GM21737 (cell line): Measurements from ENCODE around the gene CLRN1.

ENCODE experiments used
- ATAC-seq: cut with Tn5 transposase; IDR thresholded peaks from one replicate; pipeline ENCODE4 v1.9.1; 2021; ENCODE audit warnings: mild to moderate bottlenecking, moderate library complexity; ENCODE audit not compliant: unreplicated experiment

CLRN1 gene

GRCh38 chr3:150878290-150878689, 94.2 kb downstream of the CLRN1 start:
- no peak for ATAC-seq

- ATAC-seq: no peak
Observed at GRCh38 chr3:150877303-150877702, 95.2 kb downstream of the CLRN1 start.

DNA sequence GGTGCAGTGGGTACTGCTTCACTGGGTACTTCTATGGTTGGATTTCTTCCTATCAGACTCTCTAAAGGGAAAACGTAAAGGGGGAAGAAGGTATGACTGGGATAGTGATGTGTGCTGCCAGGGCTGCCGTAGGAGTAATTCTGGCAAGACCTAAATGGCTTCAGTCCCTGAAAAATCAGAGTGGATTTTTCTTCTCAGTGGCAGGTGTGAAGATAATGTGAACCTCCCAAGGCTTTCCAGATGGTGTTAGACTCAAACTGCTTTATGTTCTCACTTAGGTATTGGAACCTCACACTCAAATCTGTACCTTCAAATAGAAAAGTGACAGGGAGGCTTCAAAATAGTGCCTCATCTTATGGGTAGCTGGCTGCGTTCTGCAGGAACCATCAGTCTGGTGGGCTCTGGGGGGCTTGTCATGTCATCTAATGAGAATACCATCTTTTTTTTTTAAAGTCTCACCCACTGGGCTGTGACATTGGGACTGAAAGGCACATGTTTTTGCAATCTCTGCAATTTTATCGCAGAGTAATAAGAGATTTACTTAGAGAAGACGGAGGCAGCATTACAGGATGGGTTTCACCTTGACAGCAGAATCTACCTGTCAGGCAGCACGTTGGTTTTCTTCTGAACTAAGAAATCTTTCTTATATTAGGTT, 95.8 kb downstream of the CLRN1 start:
- ATAC-seq: no peak
